GDM1 (cell line): ENCODE data around the gene CFB.
"Not testable (repeated sequence)": the region's sequence is repeated elsewhere in the genome, so short reads cannot be mapped to it uniquely, and the experiment has no call there.

Experiments used
- DNase-seq: peaks from one replicate; lab custom pipeline; 2025; lab: John Stamatoyannopoulos, UW

CFB gene

DNA sequence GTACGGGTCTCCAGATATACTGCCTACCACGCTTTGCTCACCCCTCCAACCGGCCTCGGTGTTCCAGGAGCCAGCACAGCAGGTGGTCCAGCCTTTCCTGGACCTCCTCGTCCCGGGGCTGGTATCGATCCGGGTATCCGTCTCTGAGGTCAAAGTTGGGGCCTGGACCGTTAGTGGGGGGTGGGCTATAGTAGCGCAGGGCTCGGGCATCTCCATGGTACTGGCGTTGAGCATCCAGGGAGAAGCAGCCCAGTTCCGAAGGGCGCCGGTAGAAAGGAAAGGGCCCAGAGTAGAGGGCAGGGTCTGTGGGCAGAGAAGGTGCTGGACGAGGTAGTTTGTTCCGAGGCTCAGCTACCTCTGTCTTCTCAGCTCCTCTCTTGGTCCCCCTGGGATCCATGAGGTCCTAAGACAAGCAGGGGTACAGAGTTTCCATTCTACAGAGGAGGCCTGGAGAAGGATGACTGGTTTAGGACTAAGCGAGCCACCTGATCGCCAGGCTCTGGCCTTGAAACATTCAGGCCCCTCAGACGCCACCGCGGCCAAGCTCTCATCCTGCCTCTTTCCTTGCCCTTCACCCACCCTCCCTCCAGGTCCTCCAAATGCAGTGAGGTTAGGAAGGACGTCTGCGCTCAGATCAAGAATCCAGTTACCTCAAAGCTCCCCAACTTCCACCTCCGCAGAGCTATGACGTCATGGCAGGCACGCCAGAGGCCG lies 25.5 kb downstream of the CFB start:
- DNase-seq = no peak

DNA sequence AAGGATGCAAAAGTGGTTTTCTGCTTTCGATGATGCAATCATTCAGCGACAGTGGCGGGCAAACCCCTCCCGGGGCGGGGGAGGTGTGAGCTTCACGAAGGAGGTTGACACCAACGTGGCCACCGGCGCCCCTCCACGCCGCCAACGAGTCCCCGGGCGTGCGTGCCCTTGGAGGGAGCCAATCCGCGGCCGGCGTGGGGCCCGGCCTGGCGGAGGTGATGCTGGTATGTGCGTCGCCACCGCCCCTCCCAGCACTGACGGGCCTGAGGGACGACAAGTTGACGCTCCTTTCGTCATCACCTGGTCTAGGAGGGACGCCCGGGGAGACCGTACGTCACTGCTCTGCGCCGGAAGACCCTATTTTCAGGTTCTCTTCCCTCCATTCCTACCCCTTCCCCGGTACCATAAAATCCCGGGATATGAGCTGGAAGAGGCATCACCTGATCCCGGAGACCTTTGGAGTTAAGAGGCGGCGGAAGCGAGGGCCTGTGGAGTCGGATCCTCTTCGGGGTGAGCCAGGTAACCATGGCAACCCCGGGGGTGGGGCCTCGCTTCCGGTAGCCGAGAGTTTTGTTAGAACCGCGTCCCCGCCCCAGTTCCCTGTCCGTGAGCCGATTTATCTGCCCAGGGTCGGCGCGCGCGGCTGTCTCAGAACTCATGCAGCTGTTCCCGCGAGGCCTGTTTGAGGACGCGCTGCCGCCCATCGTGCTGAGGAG lies 26.3 kb downstream of the CFB start, which contains the start of gene DXO:
Gene DXO (minus strand): TSS at position 146 of the 716 bp plus-strand sequence. CDS start 463 bp downstream, outside the sequence.
- DNase-seq = peak; percentile 98

DNA sequence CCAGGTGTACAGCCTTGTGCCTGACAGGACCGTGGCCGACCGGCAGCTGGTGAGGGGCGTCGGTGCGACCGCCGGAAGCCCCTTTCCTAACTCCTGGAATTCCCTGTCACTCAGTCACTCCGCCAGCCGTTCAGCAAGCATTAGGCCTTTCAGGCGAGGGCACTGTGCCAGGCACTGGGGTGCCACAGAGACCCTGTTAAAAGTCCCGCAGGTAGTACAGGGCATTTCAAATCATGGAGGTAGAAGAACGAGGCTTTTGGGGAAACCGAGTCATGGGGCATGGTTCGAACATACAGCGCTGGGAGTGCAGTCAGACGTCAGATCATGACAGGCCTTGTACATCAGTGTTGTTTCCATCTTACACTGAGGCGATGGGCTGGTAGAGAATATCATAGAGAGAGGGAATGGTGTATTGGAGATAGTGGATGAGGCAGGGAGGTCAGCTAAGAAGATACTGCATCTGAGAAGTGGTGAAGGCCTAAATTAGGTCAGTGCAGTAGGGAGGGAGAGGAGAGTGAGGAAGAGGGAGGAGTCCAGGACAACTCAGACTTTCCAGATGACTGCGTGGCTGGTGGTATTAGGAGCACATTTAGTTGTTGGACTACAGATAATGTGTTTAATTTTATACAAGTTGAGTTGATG lies 26.9 kb downstream of the CFB start:
- no peak for DNase-seq

- not testable (repeated sequence) for DNase-seq
Measured at GRCh38 chr6:31976065-31976464, 30.2 kb downstream of the CFB start.

GRCh38 chr6:31977816-31978431 lies 32.0 kb downstream of the CFB start:
- no peak for DNase-seq

DNA sequence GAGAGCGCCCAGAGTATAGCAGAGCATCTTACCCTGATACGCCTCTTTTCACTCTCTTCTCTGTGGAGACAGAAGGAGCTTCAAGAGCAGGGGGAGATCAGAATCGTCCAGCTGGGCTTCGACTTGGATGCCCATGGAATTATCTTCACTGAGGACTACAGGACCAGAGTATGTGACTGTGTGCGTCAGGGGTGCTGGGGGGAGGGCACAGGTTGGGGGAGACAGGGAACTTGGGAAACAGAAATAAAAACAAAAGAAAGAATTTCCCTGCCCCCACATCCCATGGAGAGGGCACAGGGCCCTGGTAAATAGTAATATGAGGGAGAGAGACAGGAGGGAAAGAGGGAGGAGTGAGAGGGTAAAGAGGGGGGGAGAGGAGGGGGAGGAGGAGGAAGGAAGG lies 32.9 kb downstream of the CFB start:
- DNase-seq = no peak

DNA sequence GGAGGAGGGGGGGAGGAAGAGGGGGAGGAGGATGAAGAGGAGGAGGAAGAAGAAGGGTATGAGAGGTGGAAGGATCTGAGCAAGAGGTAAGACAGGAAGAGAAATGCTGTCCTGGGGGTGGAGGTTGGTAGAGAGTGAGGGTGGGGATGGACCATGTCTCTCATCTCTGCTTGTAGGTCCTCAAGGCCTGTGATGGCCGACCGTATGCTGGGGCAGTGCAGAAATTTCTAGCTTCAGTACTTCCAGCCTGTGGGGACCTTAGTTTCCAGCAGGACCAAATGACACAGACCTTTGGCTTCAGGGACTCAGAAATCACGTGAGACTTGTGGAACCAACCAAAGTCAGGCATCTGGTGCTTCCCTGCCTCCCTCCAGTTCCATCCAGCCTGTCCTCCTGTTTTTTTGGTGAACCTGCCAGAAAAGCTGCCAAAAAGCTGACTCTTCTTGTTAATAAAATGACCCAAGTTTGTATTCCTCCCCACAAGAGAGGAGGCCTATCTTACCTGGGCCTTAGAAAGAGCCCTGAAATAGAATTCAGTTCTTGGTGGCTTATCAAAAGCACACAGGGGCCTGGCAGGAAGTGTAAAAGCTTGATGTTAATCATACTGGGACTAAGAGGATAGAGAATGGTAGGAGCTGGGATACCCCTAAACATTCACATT lies 33.5 kb downstream of the CFB start:
- no peak for DNase-seq

- DNase-seq = not testable (repeated sequence)
Measured at GRCh38 chr6:31980195-31980876, 34.4 kb downstream of the CFB start.

DNA sequence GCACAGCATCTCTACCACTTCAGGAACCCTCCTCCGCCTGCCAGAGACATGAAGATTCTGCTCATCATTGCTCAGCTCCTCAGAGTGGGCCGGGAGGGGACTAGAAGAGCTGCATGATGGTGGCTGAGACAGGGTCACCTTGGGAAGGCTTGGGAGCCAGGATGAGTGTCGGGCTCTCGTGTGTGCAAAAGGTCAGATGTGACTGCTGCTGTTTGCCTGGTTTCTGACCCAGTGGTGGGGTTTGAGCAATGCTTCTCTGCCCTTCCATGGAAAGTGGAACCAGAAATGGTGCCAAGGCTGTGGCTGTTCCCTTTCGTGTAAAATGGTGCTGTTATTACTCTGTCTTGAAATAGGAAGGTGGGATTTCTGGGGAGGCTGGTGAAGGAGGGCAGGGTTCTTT lies 35.1 kb downstream of the CFB start:
- DNase-seq = not testable (repeated sequence)

DNA sequence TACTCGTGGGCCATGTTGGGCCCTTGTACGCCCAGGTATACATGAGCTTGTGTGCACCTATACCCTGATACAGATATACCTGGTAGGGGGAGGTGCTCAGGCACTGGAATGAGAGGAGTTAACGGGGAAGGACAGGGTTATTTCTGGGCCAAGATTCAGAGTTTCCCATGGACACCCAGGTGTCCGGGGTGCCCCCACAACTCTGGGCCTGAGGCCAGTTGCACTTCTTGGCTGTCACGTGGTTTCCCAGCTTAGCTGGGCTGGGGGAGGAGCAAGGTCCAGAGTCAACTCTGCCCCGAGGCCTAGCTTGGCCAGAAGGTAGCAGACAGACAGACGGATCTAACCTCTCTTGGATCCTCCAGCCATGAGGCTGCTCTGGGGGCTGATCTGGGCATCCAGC lies 35.8 kb downstream of the CFB start, which contains the start of gene C4A:
Gene C4A (plus strand): TSS at position 314 of the 400 bp plus-strand sequence. CDS start 51 bp downstream, at position 365.
- not testable (repeated sequence) for DNase-seq

DNA sequence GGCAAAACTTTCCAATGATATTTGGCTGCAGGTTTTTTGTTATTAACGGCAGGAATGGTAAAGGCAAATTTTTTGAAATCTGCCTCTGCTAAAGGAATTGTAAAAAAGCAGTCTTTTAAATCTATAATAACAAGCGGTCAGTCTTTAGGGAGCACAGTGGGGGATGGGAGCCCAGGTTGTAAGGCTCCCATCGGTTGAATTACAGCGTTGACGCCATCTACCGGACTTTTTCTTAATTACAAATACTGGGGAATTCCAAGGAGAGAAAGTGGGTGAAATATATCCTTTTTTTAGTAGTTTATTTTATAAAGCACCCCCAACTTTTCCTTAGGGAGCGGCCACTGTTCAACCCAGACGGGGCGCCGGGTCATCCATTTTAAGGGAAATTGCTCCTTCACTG lies 43.5 kb downstream of the CFB start:
- DNase-seq = not testable (repeated sequence)

DNA sequence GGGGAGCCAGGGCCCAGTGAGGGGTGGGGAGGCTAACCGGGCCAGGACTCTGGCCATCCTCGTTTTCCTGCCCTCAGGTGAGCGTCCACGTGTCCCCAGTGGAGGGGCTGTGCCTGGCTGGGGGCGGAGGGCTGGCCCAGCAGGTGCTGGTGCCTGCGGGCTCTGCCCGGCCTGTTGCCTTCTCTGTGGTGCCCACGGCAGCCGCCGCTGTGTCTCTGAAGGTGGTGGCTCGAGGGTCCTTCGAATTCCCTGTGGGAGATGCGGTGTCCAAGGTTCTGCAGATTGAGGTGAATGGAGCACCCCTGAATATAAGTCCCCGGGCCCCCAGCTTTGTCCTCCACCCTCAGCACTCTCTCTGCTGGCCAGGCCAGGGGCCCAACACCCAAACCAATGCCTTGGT lies 48.5 kb downstream of the CFB start:
- not testable (repeated sequence) for DNase-seq

GRCh38 chr6:31996385-31996784 lies 50.5 kb downstream of the CFB start:
- DNase-seq = not testable (repeated sequence)
